Fibroblast of mammary gland (primary cell): ENCODE measurements around the gene PARD3B.

ENCODE experiments used
- DNase-seq: peaks from one replicate; pipeline ENCODE4 v3.0.0-alpha.2; 2010; ENCODE audit warnings: low read depth
- H3K4me3 ChIP-seq: 2 replicates; pipeline ENCODE4 v1.5.1; 2011; ENCODE audit warnings: low read depth, mild to moderate bottlenecking, low read length, moderate library complexity; ENCODE audit not compliant: control insufficient read depth
- TF ChIP-seq, protein P1 (sequence below): conservative IDR thresholded peaks from 2 replicates; pipeline ENCODE4 v1.5.1; 2011; ENCODE audit warnings: low read depth, low read length, inconsistent platforms; ENCODE audit not compliant: control insufficient read depth, insufficient read depth

The PARD3B gene

DNA sequence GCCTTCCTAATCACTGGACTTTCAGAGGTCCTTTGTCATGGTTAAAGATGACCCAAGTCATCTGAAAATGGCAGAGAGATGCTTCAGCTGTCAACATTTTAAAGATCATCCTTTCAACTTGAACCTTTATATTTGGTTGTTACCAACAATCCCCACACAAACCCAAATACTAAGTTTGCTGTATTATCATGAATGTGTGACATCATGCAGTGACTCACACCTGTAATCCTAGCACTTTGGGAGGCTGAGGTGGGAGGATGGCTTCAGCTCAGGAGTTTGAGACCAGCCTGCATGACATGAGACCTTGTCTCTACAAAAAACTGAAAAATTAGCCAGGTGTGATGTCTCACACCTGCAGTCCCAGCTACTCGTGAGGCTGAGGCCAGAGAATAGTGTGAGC is 1081.8 kb downstream of the PARD3B start:
- DNase-seq: peak; percentile 15
- H3K4me3 ChIP-seq: no peak overlapping the region
- TF ChIP-seq, protein P1, sequence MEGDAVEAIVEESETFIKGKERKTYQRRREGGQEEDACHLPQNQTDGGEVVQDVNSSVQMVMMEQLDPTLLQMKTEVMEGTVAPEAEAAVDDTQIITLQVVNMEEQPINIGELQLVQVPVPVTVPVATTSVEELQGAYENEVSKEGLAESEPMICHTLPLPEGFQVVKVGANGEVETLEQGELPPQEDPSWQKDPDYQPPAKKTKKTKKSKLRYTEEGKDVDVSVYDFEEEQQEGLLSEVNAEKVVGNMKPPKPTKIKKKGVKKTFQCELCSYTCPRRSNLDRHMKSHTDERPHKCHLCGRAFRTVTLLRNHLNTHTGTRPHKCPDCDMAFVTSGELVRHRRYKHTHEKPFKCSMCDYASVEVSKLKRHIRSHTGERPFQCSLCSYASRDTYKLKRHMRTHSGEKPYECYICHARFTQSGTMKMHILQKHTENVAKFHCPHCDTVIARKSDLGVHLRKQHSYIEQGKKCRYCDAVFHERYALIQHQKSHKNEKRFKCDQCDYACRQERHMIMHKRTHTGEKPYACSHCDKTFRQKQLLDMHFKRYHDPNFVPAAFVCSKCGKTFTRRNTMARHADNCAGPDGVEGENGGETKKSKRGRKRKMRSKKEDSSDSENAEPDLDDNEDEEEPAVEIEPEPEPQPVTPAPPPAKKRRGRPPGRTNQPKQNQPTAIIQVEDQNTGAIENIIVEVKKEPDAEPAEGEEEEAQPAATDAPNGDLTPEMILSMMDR: no peak

DNA sequence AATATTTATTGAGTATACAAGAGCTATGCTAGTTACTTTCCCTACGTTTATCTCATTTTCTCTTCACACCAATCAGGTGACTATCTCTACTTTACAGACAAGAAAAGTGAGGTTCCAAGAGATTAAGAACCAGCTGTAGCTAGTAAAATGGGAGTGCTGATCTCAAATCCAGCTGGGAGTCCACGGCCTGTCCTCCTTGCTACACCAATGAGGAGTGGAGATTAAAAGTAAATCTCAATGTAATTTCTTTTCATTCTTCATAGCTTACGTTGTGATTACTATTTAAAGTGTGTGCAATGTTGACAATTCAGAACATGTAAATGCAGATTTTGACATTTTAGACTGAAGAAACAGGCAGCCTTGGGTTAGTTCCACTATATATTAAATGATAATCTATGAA is 1083.1 kb downstream of the PARD3B start:
- TF ChIP-seq, protein P1: no peak
- H3K4me3 ChIP-seq: no peak overlapping the region

DNA sequence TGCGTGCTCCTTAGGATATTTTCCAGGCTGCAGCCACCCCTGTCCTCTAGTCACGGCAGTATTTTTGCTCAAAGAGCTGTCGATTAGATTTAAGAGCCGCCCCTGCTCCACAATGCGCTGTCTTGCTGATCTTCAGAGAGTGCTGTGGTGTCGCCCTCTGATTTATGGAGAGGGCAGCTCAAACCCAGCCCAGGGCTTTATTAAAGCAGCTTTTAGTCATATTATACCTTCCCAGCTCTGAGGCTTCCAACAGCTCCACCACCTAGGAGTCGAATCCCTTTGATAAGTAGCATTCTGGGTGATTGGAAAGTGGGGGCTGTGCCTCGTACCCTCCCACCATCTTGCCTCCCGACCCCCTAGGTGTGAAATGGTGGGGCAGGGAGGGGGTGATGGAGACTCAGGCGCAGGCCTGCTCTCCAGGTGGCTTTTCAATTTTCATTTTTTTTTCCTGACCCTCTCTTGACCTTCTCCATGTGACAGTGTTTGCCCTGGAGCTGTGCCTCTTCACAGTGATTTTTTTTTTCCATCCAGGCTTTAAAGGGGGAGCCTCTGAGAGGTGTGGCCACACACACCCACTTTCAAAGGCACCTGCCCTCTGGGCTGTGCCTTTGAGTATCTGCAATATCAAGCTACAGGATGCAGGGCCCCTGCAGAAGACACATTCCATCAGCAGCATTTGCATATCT is 1084.0 kb downstream of the PARD3B start:
- TF ChIP-seq, protein P1: no peak
- H3K4me3 ChIP-seq: no peak overlapping the region
- no peak for DNase-seq

More for the DNA sequence above, 1083.1 kb downstream of the PARD3B start:
- DNase-seq: no peak

DNA sequence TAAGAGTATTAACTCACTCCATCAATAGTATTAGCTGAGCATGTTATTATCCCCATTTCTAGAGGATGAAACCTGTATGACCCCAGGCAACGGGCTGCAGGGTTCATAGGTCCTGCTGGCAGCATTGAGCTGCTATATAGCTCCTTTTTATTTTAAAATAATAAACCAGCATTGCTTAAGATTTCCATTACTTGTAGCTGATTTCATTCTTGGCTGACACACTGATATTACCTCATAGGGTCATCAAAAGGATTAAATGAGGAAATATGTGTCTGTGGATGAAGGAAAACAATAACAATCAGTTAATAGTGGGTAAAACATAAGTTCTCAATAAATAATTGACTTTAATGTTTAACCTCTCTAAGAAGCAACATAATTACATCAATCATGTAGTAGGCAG is 1088.7 kb downstream of the PARD3B start:
- peak; percentile 54 for DNase-seq
- H3K4me3 ChIP-seq: no peak overlapping the region
- TF ChIP-seq, protein P1: no peak

DNA sequence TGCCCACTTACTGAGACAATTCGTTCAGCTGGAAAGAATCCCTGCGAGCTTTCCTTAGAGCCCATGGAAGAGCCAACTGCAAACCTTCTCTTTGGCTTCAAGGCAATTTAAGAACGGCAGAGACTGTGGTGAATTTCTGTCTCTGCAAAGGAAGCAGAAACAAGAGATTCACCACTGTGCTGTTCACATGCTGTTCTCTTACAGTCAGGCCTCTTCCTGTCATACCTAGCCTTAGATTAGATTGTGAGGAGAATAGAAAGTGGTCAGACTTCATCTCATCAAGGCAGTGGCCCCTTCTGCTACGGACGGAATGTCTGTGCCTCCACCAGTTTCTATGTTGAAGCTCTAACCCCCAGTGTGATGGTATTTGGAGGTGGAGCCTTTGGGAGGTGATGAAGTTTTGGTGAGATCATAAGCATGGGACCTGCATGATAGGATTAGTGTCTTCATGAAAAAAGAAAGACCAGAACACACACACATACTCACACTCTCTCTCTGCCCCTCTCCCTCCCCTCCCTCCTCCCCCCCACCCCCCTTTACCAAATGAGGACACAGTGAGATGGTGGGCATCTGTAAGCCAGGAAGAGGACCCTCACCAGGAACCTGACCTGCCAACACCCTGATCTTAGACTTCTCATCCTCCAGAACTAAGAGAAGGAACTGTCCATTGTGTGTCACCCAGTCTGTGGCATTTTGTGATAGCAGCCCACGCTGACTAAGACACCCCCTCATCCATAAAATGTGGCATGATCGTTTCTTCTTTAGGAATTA is 1091.5 kb downstream of the PARD3B start:
- TF ChIP-seq, protein P1: no peak
- no peak overlapping the region for H3K4me3 ChIP-seq
- DNase-seq: no peak

DNA sequence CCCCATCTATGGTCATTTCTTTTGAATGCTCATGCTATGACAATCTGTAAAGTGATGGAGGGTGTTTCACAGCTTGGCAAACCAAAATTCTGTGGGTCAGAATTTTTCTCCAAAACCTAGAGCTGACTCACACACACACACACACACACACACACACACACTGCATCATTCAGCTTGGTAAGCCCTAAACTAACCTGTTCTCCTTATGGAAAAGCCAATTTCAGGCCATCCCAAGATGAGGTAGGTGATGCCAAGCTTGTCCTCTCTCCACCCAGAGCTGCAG is 1092.0 kb downstream of the PARD3B start:
- peak; percentile 25 for DNase-seq
- no peak overlapping the region for H3K4me3 ChIP-seq
- TF ChIP-seq, protein P1: no peak
